Fibroblast of lung (primary cell): ENCODE data around the gene OPN4. TPM values are rescaled to one million over a fixed set of nuclear protein-coding genes. Genes with fewer than 3 reads are reported as not detected.

Experiments used
- DNase-seq, 2 donors: peaks; one replicate each; pipeline versions ENCODE4 v3.0.0 to v3.0.0-alpha.2; 2010; ENCODE audit warnings: low read depth in 2 of 2
- H2AFZ ChIP-seq: 2 replicates; pipeline ENCODE4 v1.5.1; 2012; ENCODE audit warnings: low read length, control low read depth, inconsistent platforms
- H3K27ac ChIP-seq: 2 replicates; pipeline ENCODE4 v1.5.1; 2011; ENCODE audit warnings: low read length, control low read depth; ENCODE audit not compliant: insufficient read depth
- H3K27me3 ChIP-seq: 2 replicates; pipeline ENCODE4 v1.5.1; 2011; ENCODE audit warnings: mild to moderate bottlenecking, low read length; ENCODE audit not compliant: control insufficient read depth, insufficient read depth
- H3K36me3 ChIP-seq: 2 replicates; pipeline ENCODE4 v1.5.1; 2011; ENCODE audit warnings: low read length; ENCODE audit not compliant: control insufficient read depth, insufficient read depth
- H3K4me1 ChIP-seq: 2 replicates; pipeline ENCODE4 v1.5.1; 2011; ENCODE audit warnings: low read length; ENCODE audit not compliant: control insufficient read depth, insufficient read depth; ENCODE audit errors: extremely low read depth
- H3K4me2 ChIP-seq: 2 replicates; pipeline ENCODE4 v1.5.1; 2011; ENCODE audit warnings: low read length, control low read depth; ENCODE audit not compliant: insufficient read depth; ENCODE audit errors: extremely low read depth
- H3K4me3 ChIP-seq, 4 experiments: fragments of 200-600 bp in 1 of 4; sonication (generic) in 1 of 4; replicated peaks in 1 of 4; 2 replicates each; pipeline ENCODE4 v1.5.1; 2011 to 2016; ENCODE audit warnings: low read length in 4 of 4, low read depth in 3 of 4, mild to moderate bottlenecking in 3 of 4, control low read depth in 2 of 4, inconsistent platforms in 1 of 4, mixed read lengths in 1 of 4; ENCODE audit not compliant: insufficient read depth in 1 of 4; ENCODE audit errors: control extremely low read depth in 1 of 4
- H3K79me2 ChIP-seq: 2 replicates; pipeline ENCODE4 v1.5.1; 2012; ENCODE audit warnings: mild to moderate bottlenecking, low read length, inconsistent platforms; ENCODE audit not compliant: control insufficient read depth, insufficient read depth
- H3K9ac ChIP-seq: 2 replicates; pipeline ENCODE4 v1.5.1; 2011; ENCODE audit warnings: mild to moderate bottlenecking, low read length, control low read depth; ENCODE audit not compliant: insufficient read depth
- H3K9me3 ChIP-seq: 2 replicates; pipeline ENCODE4 v1.5.1; 2012; ENCODE audit warnings: low read depth, low read length; ENCODE audit not compliant: control insufficient read depth, insufficient read depth
- H4K20me1 ChIP-seq: 2 replicates; pipeline ENCODE4 v1.5.1; 2011; ENCODE audit warnings: low read length; ENCODE audit not compliant: control insufficient read depth, insufficient read depth; ENCODE audit errors: extremely low read depth
- CTCF ChIP-seq, 2 donors: IDR thresholded peaks in 1 of 2; conservative IDR thresholded peaks in 1 of 2; 1 replicate in 1 of 2; 2 replicates in 1 of 2; pipeline ENCODE4 v1.5.1; 2011 to 2012; ENCODE audit warnings: low read length in 2 of 2, control low read depth in 1 of 2, inconsistent platforms in 1 of 2, low read depth in 1 of 2, mild to moderate bottlenecking in 1 of 2
- EZH2 ChIP-seq: IDR thresholded peaks from 2 replicates; pipeline ENCODE4 v1.5.1; 2012; ENCODE audit warnings: low read length, control low read depth, mild to moderate bottlenecking; ENCODE audit errors: missing control alignments
- polyA plus RNA-seq, 2 donors: library from polyadenylated mRNA; depleted of rRNA in 1 of 2; stranded (reverse) in 1 of 2; unstranded in 1 of 2; fragments of >200 nt; gene quantifications; 2 replicates each; pipeline ENCODE4 v1.2.1, GENCODE V29; 2011 to 2012; ENCODE audit warnings: missing spikeins in 1 of 2
- total RNA-seq: library from RNA; depleted of rRNA; stranded (reverse); fragments of >200 nt; gene quantifications from 2 replicates; pipeline ENCODE4 v1.2.1, GENCODE V29; 2014

The OPN4 gene
- total and polyA plus RNA-seq, 2 donors (not counting 1 experiment from before 2014, with no cell fraction given) = not detected

DNA sequence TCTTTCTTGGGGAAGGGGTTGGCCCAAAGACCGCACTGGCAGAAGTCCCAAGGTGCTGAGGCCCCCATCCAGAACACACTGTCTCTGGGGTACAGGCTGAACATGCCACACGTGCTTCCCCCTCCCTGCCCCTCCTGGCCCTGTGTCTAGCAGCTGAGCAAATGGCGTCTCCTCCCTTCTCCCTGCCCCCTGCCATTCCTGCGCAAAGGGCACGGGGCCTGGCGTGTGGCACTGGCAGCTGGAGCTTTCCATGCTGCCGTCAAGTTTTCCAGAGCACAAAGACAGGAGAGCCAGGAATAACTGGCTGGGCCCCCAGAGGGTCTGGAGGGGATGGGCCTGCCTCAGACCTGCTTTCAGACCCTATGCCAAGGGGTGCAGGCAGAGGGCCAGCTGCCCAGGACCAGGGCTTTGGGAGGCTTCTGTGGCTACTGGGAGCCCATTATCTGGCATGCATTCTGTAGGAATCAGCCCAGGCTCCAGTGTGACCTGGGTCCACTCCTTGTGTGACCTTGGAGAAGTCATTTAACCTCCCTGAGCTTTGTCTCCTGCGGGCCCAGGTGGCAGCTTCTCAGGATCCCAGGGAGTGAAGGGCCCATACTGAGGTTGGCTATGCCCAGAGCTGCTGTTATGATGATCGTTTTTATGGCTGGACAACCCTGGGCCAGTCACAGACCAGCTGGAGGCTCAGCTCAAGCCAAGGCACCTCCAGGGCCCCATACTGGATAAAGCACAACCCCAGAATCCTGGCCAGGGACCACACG lies 13.3 kb downstream of the OPN4 start:
- DNase-seq = no peak
- Histone ChIP-seq H3K36me3 (no peaks in the 10 kb centered on the region), H2AFZ (no peak overlapping the region), H4K20me1 (no peaks in the 10 kb centered on the region), H3K27me3 (no peaks in the 10 kb centered on the region), H3K4me2 (no peak overlapping the region), H3K9me3 (no peaks in the 10 kb centered on the region), H3K4me1 (no peaks in the 10 kb centered on the region), H3K4me3 (no peak overlapping the region), H3K27ac (no peak overlapping the region), H3K79me2 (no peaks in the 10 kb centered on the region), H3K9ac (no peak overlapping the region)
- TF ChIP-seq CTCF (conservative IDR thresholded peaks at IDR 0.05 in 1 of 2, IDR thresholded peaks at IDR 0.05 in 1 of 2; ENCODE audit: low read depth in 1 of 2, low read length in 2 of 2) (no peak), EZH2 (no peak)

DNA sequence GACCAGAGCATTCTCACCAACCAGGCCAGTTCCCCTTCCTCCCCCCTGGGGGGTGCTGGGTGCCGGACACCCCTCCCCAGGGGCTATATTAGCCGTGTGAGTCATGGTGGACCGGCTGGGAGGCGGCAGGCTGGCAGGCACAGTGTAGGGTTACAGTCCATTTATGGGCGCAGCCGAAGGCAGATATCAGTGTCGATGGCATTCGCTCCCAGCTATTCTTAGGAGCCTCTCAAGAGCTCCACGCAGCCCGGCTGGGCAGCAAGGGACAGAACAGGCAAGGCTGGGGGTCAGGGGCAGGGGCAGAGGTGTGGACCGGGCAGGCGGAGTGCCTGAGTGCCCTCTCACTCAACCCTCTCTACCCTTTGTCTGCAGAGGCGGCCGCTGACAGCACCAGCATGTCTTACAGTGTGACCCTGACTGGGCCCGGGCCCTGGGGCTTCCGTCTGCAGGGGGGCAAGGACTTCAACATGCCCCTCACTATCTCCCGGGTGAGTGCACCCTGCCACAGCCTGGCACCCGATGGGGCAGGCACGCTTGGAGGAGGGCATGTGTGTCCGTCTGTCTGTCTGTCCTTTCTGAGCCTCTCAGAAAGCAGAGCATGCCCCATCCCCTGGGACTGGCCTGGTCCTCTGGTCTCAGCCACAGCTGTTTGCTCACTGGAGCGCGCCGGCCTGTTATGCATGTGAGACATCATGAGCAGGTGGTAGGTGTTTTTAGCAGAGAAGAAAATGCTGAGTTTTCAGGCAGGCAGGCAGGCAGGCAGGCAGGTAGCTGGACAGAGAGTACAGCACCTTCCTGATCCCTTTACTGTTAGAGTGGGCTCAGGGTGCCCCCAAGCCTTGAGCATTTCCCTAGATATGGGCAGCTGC lies 14.2 kb downstream of the OPN4 start, which contains the start of gene LDB3:
Gene LDB3, plus strand, starts transcription at position 215 of the 869 bp plus-strand sequence. Its CDS starts 181 bp downstream, at position 396.
- DNase-seq = peak; percentile 63 to 79
- no peaks in the 10 kb centered on the region for H3K9me3 ChIP-seq
- no peak within 1 kb of the TSS for H3K9ac ChIP-seq
- no peak within 1 kb of the TSS for H3K4me3 ChIP-seq
- no peaks in the 10 kb centered on the region for H3K4me1 ChIP-seq
- H3K27me3 ChIP-seq = peaks cover 2% of the 10 kb centered on the region
- no peak within 1 kb of the TSS for H3K27ac ChIP-seq
- H2AFZ ChIP-seq = no peak within 1 kb of the TSS
- no peak within 1 kb of the TSS for H3K4me2 ChIP-seq
- H4K20me1 ChIP-seq = no peaks in the 10 kb centered on the region
- no peaks in the 10 kb centered on the region for H3K79me2 ChIP-seq
- no peaks in the 10 kb centered on the region for H3K36me3 ChIP-seq
- TF ChIP-seq EZH2 (no peak), CTCF (conservative IDR thresholded peaks at IDR 0.05 in 1 of 2, IDR thresholded peaks at IDR 0.05 in 1 of 2; ENCODE audit: low read depth in 1 of 2, low read length in 2 of 2) (no peak)

GRCh38 chr10:86670290-86670811 lies 16.0 kb downstream of the OPN4 start:
- Histone ChIP-seq H3K9ac (no peak overlapping the region), H3K4me1 (no peaks in the 10 kb centered on the region), H3K4me2 (no peak overlapping the region), H3K36me3 (no peaks in the 10 kb centered on the region), H3K27me3 (peaks cover 2% of the 10 kb centered on the region), H3K79me2 (no peaks in the 10 kb centered on the region), H4K20me1 (no peaks in the 10 kb centered on the region), H3K27ac (no peak overlapping the region), H3K9me3 (no peaks in the 10 kb centered on the region), H3K4me3 (no peak overlapping the region), H2AFZ (no peak overlapping the region)
- no peak for DNase-seq
- TF ChIP-seq EZH2 = no peak
- no peak for TF ChIP-seq CTCF (conservative IDR thresholded peaks at IDR 0.05 in 1 of 2, IDR thresholded peaks at IDR 0.05 in 1 of 2; ENCODE audit: low read depth in 1 of 2, low read length in 2 of 2)
